H9 (cell line): ENCODE measurements around the gene PDZD2. TPM values are rescaled to one million over a fixed set of nuclear protein-coding genes. Genes with fewer than 3 reads are reported as not detected.

ENCODE experiments used
- DNase-seq: peaks from one replicate; pipeline ENCODE4 v3.0.0-alpha.2; 2017
- H2AFZ ChIP-seq: one replicate; pipeline ENCODE4 v1.6.1; 2013; ENCODE audit warnings: mild to moderate bottlenecking, low read length, control low read depth, moderate library complexity
- H2AK5ac ChIP-seq: 2 replicates; pipeline ENCODE4 v1.6.1; 2013; ENCODE audit warnings: low read length, control low read depth, mixed read lengths; ENCODE audit not compliant: insufficient read length
- H2BK120ac ChIP-seq: one replicate; pipeline ENCODE4 v1.6.1; 2013; ENCODE audit warnings: low read depth, mild to moderate bottlenecking, low read length, control low read depth, inconsistent platforms; ENCODE audit not compliant: poor library complexity, severe bottlenecking
- H2BK12ac ChIP-seq: 2 replicates; pipeline ENCODE4 v1.6.1; 2013; ENCODE audit warnings: low read length, control low read depth, mixed read lengths, low read depth; ENCODE audit not compliant: insufficient read length
- H2BK15ac ChIP-seq: 2 replicates; pipeline ENCODE4 v1.6.1; 2013; ENCODE audit warnings: low read depth, low read length, control low read depth
- H2BK20ac ChIP-seq: one replicate; pipeline ENCODE4 v1.6.1; 2013; ENCODE audit warnings: low read depth, mild to moderate bottlenecking, low read length, control low read depth, inconsistent platforms; ENCODE audit not compliant: poor library complexity, severe bottlenecking
- H2BK5ac ChIP-seq: 2 replicates; pipeline ENCODE4 v1.6.1; 2013; ENCODE audit warnings: low read length, control low read depth, mixed read lengths; ENCODE audit not compliant: insufficient read length
- H3K14ac ChIP-seq: 2 replicates; pipeline ENCODE4 v1.6.1; 2013; ENCODE audit warnings: low read length, control low read depth; ENCODE audit not compliant: insufficient read depth
- H3K18ac ChIP-seq: 2 replicates; pipeline ENCODE4 v1.6.1; 2013; ENCODE audit warnings: low read depth, mild to moderate bottlenecking, mixed read lengths, low read length, control low read depth; ENCODE audit not compliant: insufficient read length
- H3K23ac ChIP-seq: 2 replicates; pipeline ENCODE4 v1.6.1; 2013; ENCODE audit warnings: low read length, control low read depth, mixed read lengths, low read depth; ENCODE audit not compliant: insufficient read length
- H3K23me2 ChIP-seq: 2 replicates; pipeline ENCODE4 v1.6.1; 2013; ENCODE audit warnings: low read depth, mild to moderate bottlenecking, mixed read lengths, low read length, control low read depth; ENCODE audit not compliant: insufficient read length, poor library complexity, severe bottlenecking
- H3K27ac ChIP-seq: 2 replicates; pipeline ENCODE4 v1.5.1; 2013; ENCODE audit warnings: low read length, control low read depth, mixed read lengths, low read depth; ENCODE audit not compliant: insufficient read length
- H3K27me3 ChIP-seq: 2 replicates; pipeline ENCODE4 v1.6.1; 2013; ENCODE audit warnings: low read length, control low read depth, inconsistent platforms; ENCODE audit not compliant: insufficient read depth
- H3K4ac ChIP-seq: 2 replicates; pipeline ENCODE4 v1.6.1; 2013; ENCODE audit warnings: low read depth, mild to moderate bottlenecking, control low read depth, inconsistent platforms, low read length, moderate library complexity
- H3K4me1 ChIP-seq: 2 replicates; pipeline ENCODE4 v1.6.1; 2013; ENCODE audit warnings: low read length, control low read depth, inconsistent platforms; ENCODE audit not compliant: insufficient read depth
- H3K4me2 ChIP-seq: 2 replicates; pipeline ENCODE4 v1.6.1; 2013; ENCODE audit warnings: low read length, control low read depth, mixed read lengths; ENCODE audit not compliant: insufficient read length, insufficient read depth
- H3K56ac ChIP-seq: 2 replicates; pipeline ENCODE4 v1.6.1; 2013; ENCODE audit warnings: low read depth, mild to moderate bottlenecking, mixed read lengths, low read length, control low read depth; ENCODE audit not compliant: insufficient read length
- H3K79me1 ChIP-seq: 2 replicates; pipeline ENCODE4 v1.6.1; 2013; ENCODE audit warnings: low read depth, mild to moderate bottlenecking, moderate library complexity, low read length, control low read depth, inconsistent platforms; ENCODE audit not compliant: insufficient read depth, poor library complexity, severe bottlenecking
- H3K79me2 ChIP-seq: 2 replicates; pipeline ENCODE4 v1.6.1; 2013; ENCODE audit warnings: low read length, control low read depth, inconsistent platforms; ENCODE audit not compliant: insufficient read depth
- H3K9ac ChIP-seq: 2 replicates; pipeline ENCODE4 v1.6.1; 2013; ENCODE audit warnings: low read length, control low read depth, mixed read lengths; ENCODE audit not compliant: insufficient read length; ENCODE audit errors: extremely low read depth
- H3K9me3 ChIP-seq: one replicate; pipeline ENCODE4 v1.6.1; 2013; ENCODE audit warnings: low read depth, low read length, inconsistent platforms; ENCODE audit not compliant: control insufficient read depth
- H3T11ph ChIP-seq: one replicate; pipeline ENCODE4 v1.6.1; 2013; ENCODE audit warnings: mild to moderate bottlenecking, low read length, control low read depth, inconsistent platforms
- H4K20me1 ChIP-seq: one replicate; pipeline ENCODE4 v1.6.1; 2013; ENCODE audit not compliant: control insufficient read depth, insufficient read length, insufficient read depth
- H4K5ac ChIP-seq: 2 replicates; pipeline ENCODE4 v1.6.1; 2013; ENCODE audit warnings: low read depth, mild to moderate bottlenecking, mixed read lengths, low read length, control low read depth; ENCODE audit not compliant: insufficient read length
- H4K8ac ChIP-seq: replicated peaks from 2 replicates; pipeline ENCODE4 v1.6.1; 2013; ENCODE audit warnings: low read length, control low read depth, mixed read lengths, low read depth; ENCODE audit not compliant: insufficient read length
- H4K91ac ChIP-seq: 2 replicates; pipeline ENCODE4 v1.6.1; 2013; ENCODE audit warnings: low read depth, mild to moderate bottlenecking, moderate library complexity, mixed read lengths, low read length, control low read depth; ENCODE audit not compliant: insufficient read length
- H3K27ac Mint-ChIP-seq, 3 experiments: 2 replicates in 2 of 3; 3 replicates in 1 of 3; pipeline ENCODE4 v1.8.0; 2020 to 2021; ENCODE audit warnings: mixed read lengths in 3 of 3, mild to moderate bottlenecking in 1 of 3, moderate library complexity in 1 of 3
- H3K27me3 Mint-ChIP-seq: 2 replicates; pipeline ENCODE4 v1.8.0; 2021; ENCODE audit warnings: low read depth, mild to moderate bottlenecking, moderate library complexity, mixed read lengths
- H3K36me3 Mint-ChIP-seq, 3 experiments: 2 replicates in 2 of 3; 3 replicates in 1 of 3; pipeline ENCODE4 v1.8.0; 2020 to 2021; ENCODE audit warnings: low read depth in 3 of 3, mixed read lengths in 3 of 3; ENCODE audit not compliant: insufficient read depth in 1 of 3
- H3K4me1 Mint-ChIP-seq, 2 experiments: 2 replicates each; pipeline ENCODE4 v1.8.0; 2020; ENCODE audit warnings: mixed read lengths in 2 of 2
- H3K4me3 Mint-ChIP-seq, 2 experiments: 2 replicates in 1 of 2; 3 replicates in 1 of 2; pipeline ENCODE4 v1.8.0; 2020 to 2021; ENCODE audit warnings: mild to moderate bottlenecking in 2 of 2, mixed read lengths in 2 of 2, moderate library complexity in 1 of 2
- H3K9me3 Mint-ChIP-seq, 2 experiments: 2 replicates in 1 of 2; 3 replicates in 1 of 2; pipeline ENCODE4 v1.8.0; 2020; ENCODE audit warnings: mild to moderate bottlenecking in 2 of 2, mixed read lengths in 2 of 2, moderate library complexity in 1 of 2
- CTCF ChIP-seq: fragments of 200-600 bp; sonication (generic); conservative IDR thresholded peaks from 3 replicates; pipeline ENCODE4 v1.8.0; 2021; ENCODE audit warnings: antibody characterized with exemption, mild to moderate bottlenecking
- WGBS: extraction: QIAGEN DNeasy Blood & Tissue Kit; methylation state at CpG from one replicate; pipeline ENCODE4 v1.1.7; 2013; ENCODE audit warnings: missing lambda C conversion rate, low lambda C conversion rate, mixed read lengths; ENCODE audit not compliant: insufficient read length; ENCODE audit errors: extremely low coverage; 5-methylcytosine and 5-hydroxymethylcytosine counted together
- total RNA-seq: library from RNA; stranded (reverse); gene quantifications from 2 replicates; pipeline ENCODE4 v1.2.1, GENCODE V29; 2021

PDZD2 gene
- total RNA-seq, 1 experiment from 2014 or later, result 9.9 TPM

DNA sequence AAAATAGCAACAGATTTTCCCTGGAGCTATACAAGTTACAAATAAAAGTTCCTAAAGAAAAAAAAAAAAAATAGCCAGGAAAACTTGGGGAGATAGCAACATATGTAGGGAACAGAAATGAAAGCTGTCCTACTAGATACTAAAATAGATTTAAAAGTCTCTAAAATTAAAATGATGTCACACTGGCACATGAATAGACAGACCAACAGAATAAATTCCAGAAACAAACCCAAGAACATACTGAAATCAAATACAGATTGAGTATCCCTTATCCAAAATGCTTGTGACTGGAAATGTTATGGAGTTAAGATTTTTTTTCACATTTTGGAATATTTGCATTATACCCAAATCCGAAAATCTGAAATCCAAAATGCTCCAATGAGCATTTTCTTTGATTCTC is 511.4 kb downstream of the PDZD2 start:
- Histone ChIP-seq H3K27me3 (no peaks in the 10 kb centered on the region), H3K23ac (no peak overlapping the region), H2AFZ (no peak overlapping the region), H2BK12ac (no peak overlapping the region), H2BK15ac (no peak overlapping the region), H4K91ac (no peak overlapping the region), H3K4me1 (no peaks in the 10 kb centered on the region), H2BK120ac (no peak overlapping the region), H3K4me2 (no peak overlapping the region), H2AK5ac (no peak overlapping the region), H3K79me1 (peaks cover under 1% of the 10 kb centered on the region), H3K9ac (no peak overlapping the region), H3K14ac (no peak overlapping the region), H3K79me2 (peaks cover 39% of the 10 kb centered on the region; the same call in 1 of the 2 replicates), H3K23me2 (no peaks in the 10 kb centered on the region), H4K5ac (no peak overlapping the region), H3K56ac (no peak overlapping the region), H2BK20ac (no peak overlapping the region), H2BK5ac (no peak overlapping the region), H3K18ac (no peak overlapping the region), H3K9me3 (no peaks in the 10 kb centered on the region), H3K27ac (no peak overlapping the region), H3K4ac (no peak overlapping the region), H4K20me1 (no peaks in the 10 kb centered on the region), H3T11ph (no peak overlapping the region), H4K8ac (no peak overlapping the region)
- H3K4me1 Mint-ChIP-seq, result peaks cover 6 to 13% of the 10 kb centered on the region in 2 experiments; a peak in 3 of 4 replicates
- H3K27me3 Mint-ChIP-seq, result no peaks in the 10 kb centered on the region
- no CpG with 5 or more reads among the region's 1 CpG for WGBS
- no peaks in the 10 kb centered on the region for H3K9me3 Mint-ChIP-seq
- no peak for DNase-seq
- no peak for TF ChIP-seq CTCF
- no peak overlapping the region for H3K27ac Mint-ChIP-seq
- H3K36me3 Mint-ChIP-seq, result peaks cover 4 to 14% (median 6%) of the 10 kb centered on the region in 3 experiments; a peak in 6 of 7 replicates
- H3K4me3 Mint-ChIP-seq, result no peak overlapping the region
